ENCODE data around the gene SCAF1. TPM values are rescaled to one million over a fixed set of nuclear protein-coding genes. Genes with fewer than 3 reads are reported as not detected.

The SCAF1 gene
- total RNA-seq, 6 donors from 2014 or later = 28.6 to 98.5 (median 71.0) TPM

DNA sequence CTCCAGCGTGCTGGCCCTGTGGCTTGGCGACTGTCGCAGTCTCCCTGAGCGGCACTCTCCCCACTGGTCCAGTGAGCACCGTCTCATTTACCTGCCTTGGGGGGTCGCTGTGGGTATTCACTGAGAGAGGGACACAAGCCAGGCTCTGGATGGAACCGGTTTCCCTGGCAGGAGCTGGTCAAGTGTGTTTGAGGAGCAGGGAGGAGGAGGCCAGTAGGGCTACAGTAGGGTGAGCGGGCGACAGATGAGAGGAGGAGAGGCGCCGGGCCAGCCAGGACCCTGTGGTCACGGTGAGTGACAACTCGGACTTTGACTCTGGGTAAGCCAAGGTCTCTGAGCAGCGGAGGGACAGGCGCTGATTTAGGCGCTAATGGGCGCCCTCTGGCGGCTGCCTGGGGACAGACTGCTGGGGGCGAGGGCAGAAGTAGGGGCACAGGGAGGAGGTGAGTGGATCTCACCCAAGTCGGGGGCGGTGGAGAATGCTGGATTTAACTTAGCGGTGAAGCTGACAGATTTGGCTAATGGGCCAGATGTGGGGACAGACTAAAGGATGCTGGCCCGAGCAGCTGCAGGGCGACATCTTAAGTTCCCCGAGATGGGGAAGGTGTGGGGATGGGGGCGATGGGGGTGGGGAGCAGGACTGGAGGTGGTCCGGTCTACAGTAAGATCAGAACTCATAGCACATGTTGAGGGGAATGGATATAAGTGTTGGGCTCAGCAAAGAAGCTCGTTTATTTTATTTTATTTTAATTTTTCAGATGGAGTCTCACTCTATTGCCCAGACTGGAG, 30.3 kb downstream of the SCAF1 start:
- ATAC-seq (ENCODE audit: low FRiP score in 2 of 2) (peak; percentile 28 to 32), DNase-seq (peak; percentile 78 to 93)
- Histone ChIP-seq H3K27me3 (no peaks in the 10 kb centered on the region), H3K27ac (peak overlapping the region in 3 of 4 donors; percentile 49 to 71 (median 67)), H3K4me1 (peaks cover 11 to 23% (median 14%) of the 10 kb centered on the region in 4 donors), H3K36me3 (no peaks in the 10 kb centered on the region), H3K4me3 (peak overlapping the region in 1 of 4 donors; percentile 20), H3K9me3 (no peaks in the 10 kb centered on the region)
- 24 to 39% methylated on average over 26 to 28 of the region's 28 CpGs for WGBS, 2 donors
- TF ChIP-seq POLR2AphosphoS5 (IDR thresholded peaks at IDR 0.05) = no peak
- TF ChIP-seq, protein P1, sequence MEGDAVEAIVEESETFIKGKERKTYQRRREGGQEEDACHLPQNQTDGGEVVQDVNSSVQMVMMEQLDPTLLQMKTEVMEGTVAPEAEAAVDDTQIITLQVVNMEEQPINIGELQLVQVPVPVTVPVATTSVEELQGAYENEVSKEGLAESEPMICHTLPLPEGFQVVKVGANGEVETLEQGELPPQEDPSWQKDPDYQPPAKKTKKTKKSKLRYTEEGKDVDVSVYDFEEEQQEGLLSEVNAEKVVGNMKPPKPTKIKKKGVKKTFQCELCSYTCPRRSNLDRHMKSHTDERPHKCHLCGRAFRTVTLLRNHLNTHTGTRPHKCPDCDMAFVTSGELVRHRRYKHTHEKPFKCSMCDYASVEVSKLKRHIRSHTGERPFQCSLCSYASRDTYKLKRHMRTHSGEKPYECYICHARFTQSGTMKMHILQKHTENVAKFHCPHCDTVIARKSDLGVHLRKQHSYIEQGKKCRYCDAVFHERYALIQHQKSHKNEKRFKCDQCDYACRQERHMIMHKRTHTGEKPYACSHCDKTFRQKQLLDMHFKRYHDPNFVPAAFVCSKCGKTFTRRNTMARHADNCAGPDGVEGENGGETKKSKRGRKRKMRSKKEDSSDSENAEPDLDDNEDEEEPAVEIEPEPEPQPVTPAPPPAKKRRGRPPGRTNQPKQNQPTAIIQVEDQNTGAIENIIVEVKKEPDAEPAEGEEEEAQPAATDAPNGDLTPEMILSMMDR (IDR thresholded peaks at IDR 0.05) = peak; percentile 84 to 95 (median 90)

DNA sequence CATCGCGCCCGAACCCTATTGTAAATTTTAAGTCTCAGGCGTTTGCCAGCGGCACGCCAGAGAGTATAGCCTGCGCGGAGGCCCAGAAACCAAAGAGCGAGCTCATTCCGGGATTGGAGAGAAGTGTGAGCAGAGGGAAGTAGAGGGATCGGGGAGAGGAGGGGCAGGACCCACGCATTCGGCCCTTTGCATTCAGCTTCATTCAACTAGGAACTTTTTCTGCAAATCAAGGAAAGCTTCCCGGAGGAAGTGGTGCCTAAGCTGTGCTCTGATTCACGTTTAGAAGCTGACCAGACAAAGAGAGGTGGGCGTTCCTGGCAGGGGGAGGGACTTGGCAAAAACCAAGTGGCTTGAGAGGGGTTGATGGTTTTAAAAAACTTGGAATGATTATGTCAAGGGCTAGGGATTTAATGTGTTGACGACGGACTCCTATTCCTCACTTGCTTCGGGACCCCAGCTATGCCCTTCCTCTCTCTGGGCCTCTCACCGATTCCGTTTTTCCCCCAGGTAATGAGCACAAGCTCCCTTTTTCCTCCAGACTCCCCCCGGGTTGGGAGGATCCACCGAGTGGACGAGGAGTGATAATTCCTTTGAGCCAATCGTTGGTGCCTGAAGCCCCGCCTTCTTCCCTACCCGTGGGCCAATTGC, 34.3 kb downstream of the SCAF1 start:
- peak; percentile 76 to 79 for ATAC-seq (ENCODE audit: low FRiP score in 2 of 2)

DNA sequence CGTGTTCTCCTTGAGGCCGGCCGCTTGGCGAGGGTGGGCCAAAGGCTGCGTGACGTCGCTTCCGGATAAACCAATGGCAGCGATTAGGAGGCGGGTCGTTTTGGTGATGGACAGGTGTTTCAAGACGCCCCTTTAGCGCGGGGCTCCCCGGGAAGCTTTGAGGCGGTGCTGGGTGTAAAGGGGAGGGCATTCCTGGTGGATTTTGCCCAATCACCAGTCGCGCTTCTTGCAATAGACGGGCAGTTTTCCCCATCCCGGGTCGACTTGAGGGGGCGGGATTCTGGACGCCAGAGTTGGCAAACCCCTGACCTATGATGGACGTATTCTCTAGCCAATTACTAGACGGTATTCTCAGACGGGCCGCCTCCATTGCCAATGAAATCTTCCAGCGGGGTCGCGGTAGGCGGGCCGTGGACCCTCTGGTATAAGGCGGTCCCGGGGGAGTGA, 34.8 kb downstream of the SCAF1 start:
- ATAC-seq (ENCODE audit: low FRiP score in 2 of 2) = peak; percentile 91 to 96
- peak overlapping the region; percentile 88 to 100 (median 99) for H3K4me3 ChIP-seq
- peaks cover 45 to 59% (median 49%) of the 10 kb centered on the region in 4 donors for H3K4me1 ChIP-seq
- H3K36me3 ChIP-seq = peaks cover 0 to 10% (median 8%) of the 10 kb centered on the region in 4 donors
- no peaks in the 10 kb centered on the region for H3K9me3 ChIP-seq
- H3K27ac ChIP-seq = peak overlapping the region; percentile 91 to 96 (median 92)
- 0 to 1% methylated on average over 12 to 34 of the region's 34 CpGs for WGBS, 2 donors
- TF ChIP-seq, protein P1 (IDR thresholded peaks at IDR 0.05) = no peak
- no peak for TF ChIP-seq POLR2AphosphoS5 (IDR thresholded peaks at IDR 0.05)
- no peak for TF ChIP-seq POLR2A (IDR thresholded peaks at IDR 0.05)
- no peaks in the 10 kb centered on the region for H3K27me3 ChIP-seq
- DNase-seq = peak; percentile 94 to 99

More for the DNA sequence above, 34.3 kb downstream of the SCAF1 start:
- Histone ChIP-seq H3K4me1 (peaks cover 45 to 61% (median 49%) of the 10 kb centered on the region in 4 donors), H3K27me3 (no peaks in the 10 kb centered on the region), H3K27ac (peak overlapping the region; percentile 91 to 96 (median 92)), H3K9me3 (no peaks in the 10 kb centered on the region), H3K36me3 (peaks cover 0 to 4% (median 3%) of the 10 kb centered on the region in 4 donors), H3K4me3 (peak overlapping the region; percentile 24 to 100 (median 62))
- DNase-seq = peak in 1 of 2 donors; percentile 85
- 1 to 3% methylated on average over 27 of the region's 27 CpGs for WGBS, 2 donors
- TF ChIP-seq POLR2A (IDR thresholded peaks at IDR 0.05) (peak in 3 of 4 donors; percentile 44 to 68 (median 58)), POLR2AphosphoS5 (IDR thresholded peaks at IDR 0.05) (peak; percentile 41 to 54)
- TF ChIP-seq, protein P1 (IDR thresholded peaks at IDR 0.05) = no peak

DNA sequence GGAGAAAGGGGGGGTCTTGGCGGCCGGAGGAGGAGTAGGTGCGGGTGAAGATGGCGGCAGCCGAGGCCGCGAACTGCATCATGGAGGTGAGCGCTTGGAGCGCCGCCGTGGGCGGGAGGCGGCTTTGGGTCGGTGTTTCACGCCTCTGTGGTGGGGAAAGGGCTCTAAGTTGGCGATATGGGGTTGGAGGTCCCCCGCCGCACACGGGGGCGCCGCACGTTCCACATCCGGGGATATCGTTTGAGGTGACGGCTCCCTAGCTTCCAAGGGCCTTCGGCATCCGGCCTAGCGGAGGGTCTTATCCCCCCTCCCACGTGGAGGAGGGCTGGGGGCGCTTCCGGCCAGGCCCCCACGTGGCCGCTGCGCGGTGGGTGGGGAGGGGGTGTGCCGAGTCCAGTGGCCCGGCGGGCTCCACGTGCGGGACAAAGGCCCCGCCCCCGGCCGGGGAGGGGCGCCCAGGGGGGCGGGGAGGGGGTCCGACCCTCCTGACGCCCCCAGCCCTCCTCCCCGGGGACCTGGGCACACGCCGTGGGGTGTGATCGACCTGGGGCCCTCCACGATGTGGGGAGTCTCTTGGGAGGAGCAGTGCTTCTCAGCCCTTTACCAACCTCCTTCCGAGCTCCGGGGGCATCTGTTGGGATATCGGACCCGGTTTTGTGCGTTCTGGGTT, 35.4 kb downstream of the SCAF1 start, which contains the start of gene PRMT1:
PRMT1 (plus strand) TSS at position 41 of the 670 bp plus-strand sequence; CDS start at position 51, 10 bp downstream.
- Histone ChIP-seq H3K36me3 (peaks cover under 1 to 15% (median 14%) of the 10 kb centered on the region in 4 donors), H3K27ac (peak within 1 kb of the TSS; percentile 91 to 96 (median 92)), H3K27me3 (no peaks in the 10 kb centered on the region), H3K9me3 (no peaks in the 10 kb centered on the region), H3K4me3 (peak within 1 kb of the TSS; percentile 88 to 100 (median 99)), H3K4me1 (peaks cover 40 to 53% (median 44%) of the 10 kb centered on the region in 4 donors)
- WGBS, 2 donors = 1% methylated on average over 26 to 27 of the region's 57 CpGs
- DNase-seq (peak in 1 of 2 donors; percentile 94), ATAC-seq (ENCODE audit: low FRiP score in 2 of 2) (peak in 1 of 2 donors; percentile 32)
- no peak for TF ChIP-seq EP300 (IDR thresholded peaks at IDR 0.05)
- peak; percentile 59 to 87 for TF ChIP-seq POLR2AphosphoS5 (IDR thresholded peaks at IDR 0.05)
- TF ChIP-seq POLR2A (IDR thresholded peaks at IDR 0.05) = peak in 3 of 4 donors; percentile 64 to 92 (median 84)
- TF ChIP-seq, protein P1 (IDR thresholded peaks at IDR 0.05) = peak in 1 of 6 experiments; percentile 12

Measured in upper lobe of left lung (tissue), 6 donors.